ENCODE results near the gene ZNF407.

ZNF407 gene

GRCh38 chr18:74834424-74835309 lies 237.0 kb downstream of the ZNF407 start:
- DNase-seq: no peak

- DNase-seq: peak; percentile 7
These were observed 238.8 kb downstream of the ZNF407 start for GRCh38 chr18:74836296-74837139.

- DNase-seq: no peak
These were observed 243.0 kb downstream of the ZNF407 start for GRCh38 chr18:74840492-74841167.

GRCh38 chr18:74841248-74841647 lies 243.6 kb downstream of the ZNF407 start:
- no peak for DNase-seq

- DNase-seq: no peak
These were observed 251.6 kb downstream of the ZNF407 start for GRCh38 chr18:74849301-74849700.

- DNase-seq: no peak
These were observed 258.8 kb downstream of the ZNF407 start for GRCh38 chr18:74856434-74856833.

GRCh38 chr18:74856928-74857327 lies 259.3 kb downstream of the ZNF407 start:
- no peak for DNase-seq

DNA sequence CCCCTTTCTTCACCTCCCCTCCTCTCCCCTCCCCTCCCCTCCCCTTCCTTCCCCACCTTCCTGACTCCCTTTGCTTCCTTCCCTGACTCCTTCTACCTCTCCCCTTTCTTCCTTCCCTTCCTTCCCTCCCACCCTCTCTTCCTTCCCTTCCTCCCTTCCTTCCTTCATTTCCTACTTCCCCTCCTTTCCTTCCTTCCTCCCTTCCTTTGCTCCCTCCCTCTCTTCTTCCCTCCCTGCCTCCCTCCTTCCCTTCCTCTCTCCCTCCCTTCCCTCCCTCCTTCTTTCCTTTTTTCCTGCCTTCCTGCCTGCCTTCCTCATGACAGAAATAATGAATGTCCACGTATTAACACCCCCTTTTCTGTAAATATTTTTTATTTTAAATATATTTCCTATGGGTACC lies 260.2 kb downstream of the ZNF407 start:
- DNase-seq: no peak

DNA sequence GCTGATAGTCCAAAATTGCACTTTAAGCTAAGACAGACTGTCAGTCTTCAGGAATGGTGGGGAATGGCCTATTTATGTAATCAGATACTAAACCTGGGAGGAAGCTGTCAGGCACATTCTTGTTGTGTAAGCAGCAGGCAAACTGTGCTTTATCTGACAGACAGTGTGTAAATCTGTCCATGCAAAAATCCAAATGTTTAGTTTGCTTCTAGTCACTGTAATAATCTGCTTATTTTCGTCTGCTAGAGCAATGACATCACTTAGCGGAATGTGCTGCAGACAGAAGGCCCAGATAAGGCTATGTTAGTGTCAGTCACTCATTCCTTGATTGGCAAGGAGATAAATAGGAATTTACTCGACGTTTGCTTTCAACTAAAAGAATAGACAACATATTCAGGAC lies 263.5 kb downstream of the ZNF407 start:
- DNase-seq: peak; percentile 2

GRCh38 chr18:74862094-74862493 lies 264.4 kb downstream of the ZNF407 start:
- no peak for DNase-seq

DNA sequence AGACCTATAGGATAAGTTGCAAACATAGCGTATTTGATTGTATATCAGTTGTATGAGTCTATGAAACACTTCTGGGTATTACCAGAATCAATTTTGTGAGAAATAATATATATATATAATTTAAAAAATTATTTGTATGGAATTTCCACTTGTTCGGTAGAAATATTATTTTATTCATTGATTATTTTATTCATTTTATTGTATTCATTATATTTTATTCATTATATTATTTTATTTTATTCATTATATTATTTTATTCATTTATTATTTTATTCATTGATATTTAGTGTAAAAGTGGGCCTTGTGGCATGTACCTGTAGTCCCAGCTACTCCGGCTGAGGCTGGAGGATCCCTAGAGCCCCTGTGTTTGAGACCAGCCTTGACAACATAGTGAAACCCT lies 268.9 kb downstream of the ZNF407 start:
- no peak for DNase-seq

GRCh38 chr18:74868461-74868860 lies 270.8 kb downstream of the ZNF407 start:
- no peak for DNase-seq

DNA sequence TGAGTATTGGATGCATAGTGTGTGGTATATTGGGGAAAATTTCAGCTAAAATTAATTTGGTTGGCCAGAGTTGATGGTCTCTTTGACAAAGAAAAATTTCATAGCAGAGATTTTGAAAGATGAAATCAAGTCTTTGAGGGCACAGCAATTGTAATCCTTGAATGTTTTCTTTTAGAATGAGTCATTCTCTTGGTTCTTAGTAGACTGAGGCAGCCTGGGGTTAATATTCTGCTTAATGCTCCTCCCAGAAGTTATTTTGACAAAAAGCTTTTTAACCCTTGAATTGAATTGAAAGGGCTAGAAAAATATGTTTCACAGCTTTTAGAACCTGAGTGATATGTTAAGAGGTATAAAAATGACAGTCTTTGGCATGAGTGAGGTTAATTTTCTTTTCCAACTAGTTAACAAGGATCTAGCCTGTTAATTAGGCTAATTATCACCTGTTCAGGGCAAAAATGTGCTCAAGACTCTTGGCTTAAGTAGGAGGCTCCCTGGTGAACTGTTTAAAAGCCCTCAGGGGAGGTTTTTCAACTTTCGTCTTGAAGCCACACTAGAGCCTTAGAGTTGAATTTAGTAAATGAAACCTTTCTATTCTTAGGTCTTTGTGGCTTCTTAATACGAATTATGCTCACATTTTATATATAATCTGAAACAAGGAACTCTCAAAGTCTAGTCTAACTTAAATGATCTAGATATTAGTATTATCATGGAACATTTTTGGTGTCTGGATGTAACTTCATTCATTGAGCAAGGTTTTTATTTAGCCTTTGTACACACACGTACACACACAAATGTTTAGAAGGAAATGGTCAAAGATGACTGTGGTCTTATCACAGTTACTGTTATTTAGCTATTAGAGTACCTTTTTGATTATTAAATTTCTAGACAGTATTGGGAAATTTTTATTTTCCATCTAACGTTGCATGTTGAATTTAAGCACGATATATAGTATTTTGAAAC lies 272.5 kb downstream of the ZNF407 start:
- DNase-seq: no peak

- no peak for DNase-seq
These were observed 273.3 kb downstream of the ZNF407 start for GRCh38 chr18:74870950-74871349.

DNA sequence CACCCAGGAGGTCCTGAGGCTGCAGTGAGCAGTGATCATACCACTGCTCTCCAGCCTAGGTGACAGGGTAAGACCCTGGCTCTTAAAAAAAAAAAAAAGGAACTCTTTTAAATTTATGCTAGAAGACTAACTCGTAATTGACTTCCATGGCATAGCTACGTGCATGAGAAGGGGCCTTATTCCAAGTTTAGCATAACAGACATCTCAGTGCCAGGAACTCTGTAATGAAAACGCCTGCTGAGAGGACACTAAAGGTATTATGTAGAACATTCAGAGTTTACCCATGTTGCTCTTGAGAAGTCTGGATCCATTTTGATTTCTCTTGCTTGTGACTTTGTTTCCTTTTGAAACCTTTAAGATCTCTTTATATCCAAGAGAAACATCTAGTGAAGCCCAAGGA lies 276.0 kb downstream of the ZNF407 start:
- DNase-seq: no peak

DNA sequence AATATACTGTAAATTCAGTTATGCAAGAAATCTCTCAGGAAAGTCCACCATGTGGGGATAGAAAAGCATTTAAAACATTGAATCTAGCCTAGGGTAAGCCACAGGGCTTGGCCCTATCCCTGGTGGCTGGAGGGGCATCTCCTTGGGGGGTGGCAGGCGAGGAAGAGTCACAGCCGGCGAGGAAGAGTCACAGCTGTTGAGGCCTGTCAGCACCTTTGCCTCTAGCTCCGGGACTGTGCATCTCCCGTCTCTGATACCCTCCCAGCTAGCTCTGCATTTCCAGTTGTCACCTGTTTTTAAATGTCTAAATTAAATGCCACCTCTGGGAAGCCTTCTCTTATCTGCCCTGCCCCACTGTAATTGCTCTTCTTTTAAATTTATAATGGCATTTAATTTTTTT lies 276.7 kb downstream of the ZNF407 start:
- DNase-seq: no peak

GRCh38 chr18:74876630-74877243 lies 279.1 kb downstream of the ZNF407 start:
- no peak for DNase-seq

DNA sequence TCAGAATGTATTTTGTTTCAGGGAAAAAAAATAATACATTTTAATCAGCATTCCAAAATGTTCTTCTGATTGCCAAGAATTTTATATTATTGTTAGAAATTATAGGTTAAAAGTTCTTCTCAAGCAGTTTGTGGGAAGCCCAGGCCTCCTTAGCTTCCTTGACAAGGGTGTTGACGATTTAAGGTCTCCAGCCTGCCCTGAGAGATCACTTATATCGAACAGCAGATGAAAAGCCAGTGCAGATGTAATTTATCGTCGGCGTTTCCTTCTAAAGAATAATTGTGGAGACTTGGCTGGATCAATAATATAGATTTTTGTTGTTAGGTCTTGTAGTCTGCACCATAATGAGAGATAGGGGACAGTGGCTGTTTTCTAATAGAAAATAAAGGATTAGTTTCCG lies 280.6 kb downstream of the ZNF407 start:
- no peak for DNase-seq

DNA sequence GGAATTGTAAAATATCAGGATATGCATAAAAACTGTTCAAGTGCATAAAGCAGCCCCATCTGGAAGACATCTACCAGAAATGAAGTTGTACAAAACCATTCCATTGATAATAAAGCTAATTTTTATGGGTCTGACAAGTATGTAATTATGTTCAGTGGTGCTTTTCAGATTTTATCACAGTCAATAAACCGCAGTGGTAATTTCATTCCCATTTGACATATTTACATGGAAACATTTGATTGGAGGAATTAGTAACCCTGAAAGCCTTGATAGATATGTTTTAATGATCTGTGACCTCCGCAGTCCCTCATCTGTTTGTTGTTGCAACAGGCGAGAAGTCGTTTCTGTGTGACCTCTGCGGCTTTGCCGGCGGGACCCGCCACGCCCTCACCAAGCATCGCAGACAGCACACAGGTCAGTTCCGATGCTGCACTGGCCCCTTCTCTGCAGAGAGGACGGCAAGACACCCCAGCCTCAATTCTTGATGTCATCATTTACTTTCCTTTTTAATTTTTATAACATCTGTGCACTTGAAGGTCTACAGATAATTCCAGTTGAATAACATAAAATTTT lies 283.1 kb downstream of the ZNF407 start:
- no peak for DNase-seq

DNA sequence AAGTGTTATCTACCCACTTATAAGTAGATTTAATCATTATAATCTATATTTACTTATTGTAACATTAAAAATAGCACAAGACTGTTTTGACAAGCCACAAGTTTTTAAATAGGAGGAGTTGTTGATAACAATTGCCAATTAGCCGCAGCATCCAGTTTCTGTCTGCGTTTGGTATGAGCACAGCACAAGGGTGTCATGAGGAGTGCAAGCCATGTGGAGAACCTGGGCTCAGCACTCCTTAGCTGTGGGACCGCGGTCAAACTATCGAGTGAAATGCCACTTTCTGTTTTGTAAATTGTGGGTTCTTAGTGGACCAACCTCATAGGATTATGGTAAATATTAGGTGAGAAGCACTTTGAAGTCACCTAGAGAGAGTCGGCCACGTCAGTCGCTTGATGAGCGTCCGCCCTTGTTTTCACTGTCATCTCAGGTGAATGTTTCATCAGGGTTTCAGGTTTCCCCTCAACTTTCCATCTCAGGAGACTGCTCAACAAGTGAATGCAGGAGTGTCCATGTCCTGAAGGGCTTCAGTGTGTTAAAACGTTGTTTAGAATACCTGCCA lies 294.5 kb downstream of the ZNF407 start:
- no peak for DNase-seq

DNA sequence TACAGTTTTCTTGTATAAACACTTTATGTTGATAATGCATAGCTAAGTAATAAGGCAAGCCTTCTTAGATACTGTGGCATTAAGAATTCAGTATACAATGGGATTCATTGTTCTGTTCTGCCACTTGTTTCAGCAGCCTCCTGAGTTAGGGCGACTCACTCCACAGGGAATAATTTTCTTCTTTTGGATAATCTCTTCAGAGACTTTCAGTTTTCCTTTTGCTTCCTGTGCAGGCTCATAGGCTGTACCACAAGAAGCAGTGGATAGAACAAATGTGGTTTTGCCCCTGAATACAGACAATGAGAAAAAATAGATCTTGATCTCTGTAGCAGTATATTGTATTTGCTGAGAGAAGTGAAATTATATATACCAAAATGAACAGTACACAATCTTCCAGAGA lies 298.0 kb downstream of the ZNF407 start:
- peak; percentile 40 for DNase-seq
